Esophagus squamous epithelium (tissue), 5 donors: ENCODE results near the gene ZSCAN25. TPM values are rescaled to one million over a fixed set of nuclear protein-coding genes. Genes with fewer than 3 reads are reported as not detected.

Experiments
- DNase-seq: peaks from one replicate; lab custom pipeline; 2025; lab: John Stamatoyannopoulos, UW
- H3K27ac ChIP-seq, 4 donors: fragments of 200-600 bp; sonication (generic); one replicate each; pipeline ENCODE4 v1.5.1; 2016 to 2019; ENCODE audit warnings: mild to moderate bottlenecking in 1 of 4
- H3K27me3 ChIP-seq, 4 donors: fragments of 200-600 bp; sonication (generic); 1 replicate in 3 of 4; 2 replicates in 1 of 4; pipeline versions ENCODE4 v1.5.1 to v1.6.0; 2017 to 2021; ENCODE audit warnings: antibody characterized with exemption in 1 of 4
- H3K36me3 ChIP-seq, 3 donors: fragments of 200-600 bp; sonication (generic); one replicate each; pipeline ENCODE4 v1.5.1; 2016 to 2019
- H3K4me1 ChIP-seq, 3 donors: fragments of 200-600 bp; sonication (generic); one replicate each; pipeline ENCODE4 v1.5.1; 2017 to 2019
- H3K4me3 ChIP-seq, 4 donors: fragments of 200-600 bp; sonication (generic); 1 replicate in 3 of 4; 2 replicates in 1 of 4; pipeline ENCODE4 v1.5.1; 2016 to 2019; ENCODE audit warnings: mild to moderate bottlenecking in 2 of 4, moderate library complexity in 1 of 4
- H3K9me3 ChIP-seq, 3 donors: fragments of 200-600 bp; sonication (generic); one replicate each; pipeline ENCODE4 v1.5.1; 2016 to 2019
- POLR2A ChIP-seq, 4 donors: fragments of 450-650 bp; IDR thresholded peaks; one replicate each; pipeline ENCODE4 v1.6.1; 2017; ENCODE audit warnings: antibody characterized with exemption in 4 of 4, mild to moderate bottlenecking in 4 of 4, moderate library complexity in 3 of 4
- WGBS, 2 donors: methylation state at CpG; one replicate each; pipeline ENCODE4 v1.1.5; 2018; 5-methylcytosine and 5-hydroxymethylcytosine counted together
- intact Hi-C: fragments of 100-400 bp; cut with DNase I; formaldehyde crosslinking; loops from one replicate; pipeline ENCODE4 v1.15.0; 2022
- total RNA-seq, 4 donors: library from RNA; depleted of rRNA; stranded (reverse); fragments of >200 nt; gene quantifications; one replicate each; pipeline ENCODE4 v1.1.0, GENCODE V29; 2016
- TF ChIP-seq, protein P1 (sequence below), 6 experiments: fragments of 450-650 bp in 4 of 6; fragments of 200-600 bp in 2 of 6; sonication (generic) in 2 of 6; IDR thresholded peaks; one replicate each; pipeline ENCODE4 v1.5.1; 2016 to 2019; ENCODE audit warnings: antibody characterized with exemption in 6 of 6, mild to moderate bottlenecking in 4 of 6, moderate library complexity in 4 of 6
- donor health status: DM: yes; HTN: yes; CAD: no.

Gene ZSCAN25
- total RNA-seq, 4 donors from 2014 or later, result 8.0 to 19.1 (median 14.9) TPM

DNA sequence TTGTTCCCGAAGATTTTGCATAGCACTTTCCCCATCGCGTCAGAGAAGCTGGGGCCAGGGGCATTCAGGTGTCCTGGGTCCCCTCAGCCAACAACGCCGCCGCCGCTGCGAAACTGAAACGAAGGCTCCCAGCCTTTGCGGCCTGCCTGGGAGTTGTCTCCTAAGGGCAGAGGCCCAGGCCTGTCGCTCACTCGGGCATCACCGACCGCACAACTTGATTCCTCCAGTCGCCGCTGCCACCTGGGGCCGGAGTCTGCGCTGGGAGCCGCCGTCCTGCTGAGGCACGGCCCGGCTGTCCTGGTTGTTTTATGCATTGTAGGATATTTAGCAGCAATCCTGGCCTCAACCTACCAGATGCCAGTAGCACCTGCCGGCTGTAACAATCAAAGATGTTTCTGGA, 22.0 kb downstream of the ZSCAN25 start:
- intact Hi-C loops, result no loop called here
- no peaks in the 10 kb centered on the region for H3K27me3 ChIP-seq
- H3K4me3 ChIP-seq, result no peak overlapping the region
- peaks cover 0 to 25% (median 6%) of the 10 kb centered on the region in 3 donors for H3K4me1 ChIP-seq
- no peak for DNase-seq
- no peaks in the 10 kb centered on the region for H3K9me3 ChIP-seq
- peaks cover 0 to 26% (median 0%) of the 10 kb centered on the region in 3 donors for H3K36me3 ChIP-seq
- TF ChIP-seq, protein P1, sequence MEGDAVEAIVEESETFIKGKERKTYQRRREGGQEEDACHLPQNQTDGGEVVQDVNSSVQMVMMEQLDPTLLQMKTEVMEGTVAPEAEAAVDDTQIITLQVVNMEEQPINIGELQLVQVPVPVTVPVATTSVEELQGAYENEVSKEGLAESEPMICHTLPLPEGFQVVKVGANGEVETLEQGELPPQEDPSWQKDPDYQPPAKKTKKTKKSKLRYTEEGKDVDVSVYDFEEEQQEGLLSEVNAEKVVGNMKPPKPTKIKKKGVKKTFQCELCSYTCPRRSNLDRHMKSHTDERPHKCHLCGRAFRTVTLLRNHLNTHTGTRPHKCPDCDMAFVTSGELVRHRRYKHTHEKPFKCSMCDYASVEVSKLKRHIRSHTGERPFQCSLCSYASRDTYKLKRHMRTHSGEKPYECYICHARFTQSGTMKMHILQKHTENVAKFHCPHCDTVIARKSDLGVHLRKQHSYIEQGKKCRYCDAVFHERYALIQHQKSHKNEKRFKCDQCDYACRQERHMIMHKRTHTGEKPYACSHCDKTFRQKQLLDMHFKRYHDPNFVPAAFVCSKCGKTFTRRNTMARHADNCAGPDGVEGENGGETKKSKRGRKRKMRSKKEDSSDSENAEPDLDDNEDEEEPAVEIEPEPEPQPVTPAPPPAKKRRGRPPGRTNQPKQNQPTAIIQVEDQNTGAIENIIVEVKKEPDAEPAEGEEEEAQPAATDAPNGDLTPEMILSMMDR (IDR thresholded peaks at IDR 0.05), result no peak
- no peak for TF ChIP-seq POLR2A (IDR thresholded peaks at IDR 0.05)
- 93 to 100% methylated on average over 2 to 8 of the region's 23 CpGs for WGBS, 2 donors
- no peak overlapping the region for H3K27ac ChIP-seq

DNA sequence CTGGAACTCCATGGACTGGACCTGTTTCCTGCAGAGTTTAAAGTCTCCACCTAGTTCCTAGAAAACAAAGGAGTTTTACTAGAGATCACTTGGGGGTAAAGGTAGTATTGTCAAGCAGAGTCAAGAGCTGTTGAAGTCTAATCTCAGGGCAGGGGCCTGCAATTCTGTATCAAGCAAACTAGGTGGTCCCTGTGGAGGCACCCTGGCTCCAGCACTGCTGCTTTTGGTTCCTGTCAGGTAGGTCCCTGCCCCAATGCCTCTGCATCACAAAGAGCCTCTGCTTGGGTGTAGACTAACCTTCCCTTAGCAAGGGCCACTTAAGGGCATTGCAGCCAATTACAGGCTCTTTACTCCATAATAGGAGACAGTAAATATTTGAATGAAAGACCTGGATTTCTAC, 22.5 kb downstream of the ZSCAN25 start:
- no peak for TF ChIP-seq POLR2A (IDR thresholded peaks at IDR 0.05)
- TF ChIP-seq, protein P1 (IDR thresholded peaks at IDR 0.05), result no peak
- H3K4me1 ChIP-seq, result peaks cover 0 to 20% (median 3%) of the 10 kb centered on the region in 3 donors
- intact Hi-C loops, result no loop called here
- H3K27me3 ChIP-seq, result no peaks in the 10 kb centered on the region
- peaks cover 0 to 24% (median 0%) of the 10 kb centered on the region in 3 donors for H3K36me3 ChIP-seq
- no peak overlapping the region for H3K4me3 ChIP-seq
- no peak overlapping the region for H3K27ac ChIP-seq
- DNase-seq, result no peak
- H3K9me3 ChIP-seq, result no peaks in the 10 kb centered on the region

DNA sequence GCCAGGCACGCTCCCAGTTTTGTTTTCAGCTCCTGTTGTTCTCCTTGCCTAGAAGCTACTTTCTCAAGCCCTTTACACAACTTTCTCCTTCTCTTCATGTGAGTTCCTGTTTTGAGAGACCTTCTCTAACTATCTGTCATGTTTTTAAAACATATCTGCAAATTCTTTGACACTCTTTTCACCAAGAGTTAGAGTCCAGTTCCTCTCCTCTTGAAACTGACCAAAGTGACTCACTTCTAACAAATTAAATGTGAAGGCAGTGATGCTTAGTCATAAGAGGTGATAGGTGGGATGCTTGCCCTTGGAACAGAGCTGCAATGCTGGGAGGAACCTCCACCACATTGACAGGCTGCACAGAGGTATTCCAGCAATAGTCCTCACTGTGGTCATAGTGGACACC, 25.3 kb downstream of the ZSCAN25 start:
- 83 to 93% methylated on average over 1 of the region's 1 CpG for WGBS, 2 donors
- TF ChIP-seq POLR2A (IDR thresholded peaks at IDR 0.05), result no peak
- TF ChIP-seq, protein P1 (IDR thresholded peaks at IDR 0.05), result no peak
- H3K4me3 ChIP-seq, result no peak overlapping the region
- H3K27ac ChIP-seq, result no peak overlapping the region
- no peak for DNase-seq
- peaks cover 0 to 43% (median 0%) of the 10 kb centered on the region in 3 donors for H3K36me3 ChIP-seq
- H3K27me3 ChIP-seq, result no peaks in the 10 kb centered on the region
- no peaks in the 10 kb centered on the region for H3K9me3 ChIP-seq
- intact Hi-C loops, result no loop called here
- peaks cover 0 to 4% (median 0%) of the 10 kb centered on the region in 3 donors for H3K4me1 ChIP-seq

DNA sequence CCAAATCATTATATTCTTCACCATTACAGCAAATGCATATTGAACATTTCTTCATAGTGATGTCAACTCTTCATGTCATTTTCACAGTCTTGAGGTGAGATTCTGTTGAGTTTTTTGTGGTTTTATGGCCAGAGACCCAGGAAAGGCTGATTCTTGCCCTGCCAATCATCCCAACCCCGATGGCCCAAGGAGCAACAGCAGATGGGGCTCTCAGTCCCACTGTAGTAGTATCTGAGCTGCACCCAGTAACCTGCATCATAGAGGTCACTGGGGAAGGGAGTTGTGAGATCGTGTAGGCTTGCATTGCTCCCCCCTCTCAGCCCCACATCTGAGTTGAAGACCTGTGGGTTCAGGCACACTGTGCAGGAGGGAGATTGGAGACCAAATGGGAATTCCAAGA, 26.7 kb downstream of the ZSCAN25 start:
- H3K4me3 ChIP-seq, result no peak overlapping the region
- TF ChIP-seq, protein P1 (IDR thresholded peaks at IDR 0.05), result no peak
- no peak for TF ChIP-seq POLR2A (IDR thresholded peaks at IDR 0.05)
- H3K9me3 ChIP-seq, result no peaks in the 10 kb centered on the region
- peaks cover 0 to 46% (median 0%) of the 10 kb centered on the region in 3 donors for H3K36me3 ChIP-seq
- intact Hi-C loops, result no loop called here
- DNase-seq, result no peak
- no peaks in the 10 kb centered on the region for H3K4me1 ChIP-seq
- no peaks in the 10 kb centered on the region for H3K27me3 ChIP-seq
- 69 to 83% methylated on average over 1 to 2 of the region's 2 CpGs for WGBS, 2 donors
- H3K27ac ChIP-seq, result no peak overlapping the region

DNA sequence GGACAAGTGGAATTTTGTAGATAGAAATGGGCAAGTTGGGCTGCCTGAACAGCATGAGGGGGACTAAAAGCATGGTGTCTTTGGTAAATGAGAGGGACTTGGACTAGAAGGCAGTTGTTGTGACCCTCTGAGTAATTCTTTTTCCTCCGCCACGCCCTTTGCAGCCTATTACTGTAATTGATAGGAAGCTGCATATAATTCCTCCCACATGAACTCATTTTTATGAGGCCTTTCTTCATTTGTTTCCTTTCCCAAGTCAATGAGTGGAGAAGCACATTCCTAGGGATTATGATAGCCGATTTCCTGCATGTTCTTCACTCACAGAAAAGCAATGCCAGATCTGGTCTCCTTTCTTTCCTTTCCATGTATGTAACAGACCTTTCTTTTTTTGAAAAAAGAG, 27.7 kb downstream of the ZSCAN25 start:
- TF ChIP-seq, protein P1 (IDR thresholded peaks at IDR 0.05), result no peak
- no peak for TF ChIP-seq POLR2A (IDR thresholded peaks at IDR 0.05)
- no peak overlapping the region for H3K4me3 ChIP-seq
- intact Hi-C loops, result no loop called here
- peaks cover 0 to 52% (median 0%) of the 10 kb centered on the region in 3 donors for H3K36me3 ChIP-seq
- H3K27me3 ChIP-seq, result no peaks in the 10 kb centered on the region
- no peaks in the 10 kb centered on the region for H3K9me3 ChIP-seq
- H3K4me1 ChIP-seq, result no peaks in the 10 kb centered on the region
- H3K27ac ChIP-seq, result no peak overlapping the region
- no peak for DNase-seq
- WGBS, 2 donors, result 80 to 88% methylated on average over 3 of the region's 3 CpGs
